Common myeloid progenitor, CD34-positive (primary cell): ENCODE results near the gene MAGEA9B. TPM values are rescaled to one million over a fixed set of nuclear protein-coding genes. Genes with fewer than 3 reads are reported as not detected.
A peak's percentile ranks its signal among the peaks of the same experiment; 100 is the strongest.
"Not testable (repeated sequence)": the region's sequence is repeated elsewhere in the genome, so short reads cannot be mapped to it uniquely, and the experiment has no call there.

Experiments
- CTCF ChIA-PET: fragments of 350-600 bp; sonication (Branson Sonifier 250); formaldehyde crosslinking; loops from one replicate; lab custom pipeline; 2021; ENCODE audit warnings: antibody characterized with exemption; lab: Charles Lee
- POLR2A ChIA-PET: fragments of 350-600 bp; sonication (Branson Sonifier 250); formaldehyde crosslinking; loops from one replicate; lab custom pipeline; 2021; ENCODE audit warnings: antibody characterized with exemption; lab: Charles Lee
- DNase-seq, 3 donors: peaks; one replicate each; pipeline versions ENCODE4 v3.0.0 to v3.0.0-alpha.2; 2013
- H3K27ac ChIP-seq, 2 experiments: 1 replicate in 1 of 2; 2 replicates in 1 of 2; pipeline ENCODE4 v1.7.0; 2013; ENCODE audit warnings: inconsistent platforms in 2 of 2, low read length in 2 of 2, mild to moderate bottlenecking in 2 of 2, low read depth in 1 of 2, moderate library complexity in 1 of 2; ENCODE audit not compliant: severe bottlenecking in 2 of 2, insufficient read depth in 1 of 2, poor library complexity in 1 of 2
- H3K27me3 ChIP-seq, 5 experiments: replicated peaks in 2 of 5; 1 replicate in 3 of 5; 2 replicates in 2 of 5; pipeline versions ENCODE4 v1.6.1 to v1.7.0; 2013; ENCODE audit warnings: low read length in 4 of 5, mild to moderate bottlenecking in 2 of 5, moderate library complexity in 2 of 5, inconsistent platforms in 1 of 5; ENCODE audit not compliant: insufficient read depth in 5 of 5, control insufficient read depth in 4 of 5
- H3K36me3 ChIP-seq, 4 experiments: 1 replicate in 2 of 4; 2 replicates in 2 of 4; pipeline versions ENCODE4 v1.6.1 to v1.7.0; 2013; ENCODE audit warnings: low read length in 3 of 4, control low read depth in 1 of 4, mild to moderate bottlenecking in 1 of 4; ENCODE audit not compliant: control insufficient read depth in 4 of 4, insufficient read depth in 4 of 4
- H3K4me1 ChIP-seq, 4 experiments: 1 replicate in 3 of 4; 2 replicates in 1 of 4; pipeline versions ENCODE4 v1.6.1 to v1.7.1; 2013; ENCODE audit warnings: low read length in 3 of 4, mild to moderate bottlenecking in 3 of 4, control low read depth in 1 of 4, inconsistent platforms in 1 of 4, moderate library complexity in 1 of 4; ENCODE audit not compliant: control insufficient read depth in 4 of 4, insufficient read depth in 4 of 4; ENCODE audit errors: control extremely low read depth in 1 of 4
- H3K4me3 ChIP-seq, 7 experiments: 1 replicate in 4 of 7; 2 replicates in 3 of 7; pipeline versions ENCODE4 v1.5.1 to v1.7.0; 2013; ENCODE audit warnings: mild to moderate bottlenecking in 7 of 7, low read length in 6 of 7, moderate library complexity in 6 of 7, inconsistent platforms in 2 of 7, low read depth in 2 of 7, control low read depth in 1 of 7; ENCODE audit not compliant: insufficient read depth in 4 of 7, control insufficient read depth in 1 of 7; ENCODE audit errors: extremely low read depth in 1 of 7
- H3K9me3 ChIP-seq, 5 experiments: 1 replicate in 4 of 5; 2 replicates in 1 of 5; pipeline versions ENCODE4 v1.6.1 to v1.7.1; 2013; ENCODE audit warnings: low read length in 4 of 5, mild to moderate bottlenecking in 2 of 5, inconsistent platforms in 1 of 5, low read depth in 1 of 5, moderate library complexity in 1 of 5; ENCODE audit not compliant: control insufficient read depth in 4 of 5, insufficient read depth in 2 of 5; ENCODE audit errors: control extremely low read depth in 1 of 5
- WGBS: methylation state at CpG from one replicate; pipeline ENCODE4 v1.1.5; 2013; ENCODE audit not compliant: insufficient coverage; 5-methylcytosine and 5-hydroxymethylcytosine counted together
- polyA plus RNA-seq: library from polyadenylated mRNA; unstranded; fragments of 120-200 nt; gene quantifications from one replicate; pipeline ENCODE4 v1.2.1, GENCODE V29; 2013

The MAGEA9B gene
- not detected for polyA plus RNA-seq

- H3K36me3 ChIP-seq, H3K4me1 ChIP-seq, DNase-seq, POLR2A ChIA-PET, H3K27me3 ChIP-seq, H3K9me3 ChIP-seq, CTCF ChIA-PET, H3K4me3 ChIP-seq, H3K27ac ChIP-seq: not testable (repeated sequence)
- no CpG with 5 or more reads among the region's 12 CpGs for WGBS
These were observed at the start of gene MAGEA9B for GRCh38 chrX:149587359-149587758. Gene MAGEA9B, minus strand, starts transcription at chrX:149587459. Its CDS starts 4,280 bp downstream, at chrX:149583179.

GRCh38 chrX:149633511-149633910 lies 46.3 kb upstream of the MAGEA9B start:
- ChIA-PET CTCF (no interaction called here), POLR2A (no interaction called here)
- no peak for DNase-seq
- no peak overlapping the region for H3K4me3 ChIP-seq
- peaks cover 4 to 19% (median 6%) of the 10 kb centered on the region in 4 experiments for H3K4me1 ChIP-seq
- H3K9me3 ChIP-seq: peaks cover 0 to 9% (median 0%) of the 10 kb centered on the region in 5 experiments
- H3K36me3 ChIP-seq: peaks cover 0 to 2% (median 0%) of the 10 kb centered on the region in 4 experiments
- H3K27me3 ChIP-seq: peaks cover 0 to 8% (median 0%) of the 10 kb centered on the region in 5 experiments
- no peak overlapping the region for H3K27ac ChIP-seq

GRCh38 chrX:149631234-149632165 lies 44.2 kb upstream of the MAGEA9B start, which contains the start of gene TMEM185A:
Gene TMEM185A, minus strand, starts transcription at chrX:149631792. Its CDS starts 212 bp downstream, at chrX:149631580.
- H3K27ac ChIP-seq: peak within 1 kb of the TSS in 1 of 2 experiments; percentile 4
- H3K36me3 ChIP-seq: peaks cover 0 to 2% (median 0%) of the 10 kb centered on the region in 4 experiments
- peaks cover 0 to 8% (median 0%) of the 10 kb centered on the region in 5 experiments for H3K27me3 ChIP-seq
- POLR2A ChIA-PET: no interaction called here
- DNase-seq: peak; percentile 59 to 75 (median 73)
- 40% methylated on average over 86 of the region's 102 CpGs for WGBS
- peak within 1 kb of the TSS; percentile 55 to 79 (median 71) for H3K4me3 ChIP-seq
- H3K9me3 ChIP-seq: peaks cover 0 to 4% (median 0%) of the 10 kb centered on the region in 5 experiments
- CTCF ChIA-PET: no interaction called here
- H3K4me1 ChIP-seq: peaks cover 4 to 19% (median 6%) of the 10 kb centered on the region in 4 experiments

GRCh38 chrX:149630681-149631233 lies 43.5 kb upstream of the MAGEA9B start:
- peak overlapping the region; percentile 55 to 79 (median 71) for H3K4me3 ChIP-seq
- ChIA-PET POLR2A (no interaction called here), CTCF (no interaction called here)
- DNase-seq: peak in 2 of 3 donors; percentile 60
- H3K4me1 ChIP-seq: peaks cover 4 to 19% (median 6%) of the 10 kb centered on the region in 4 experiments
- peaks cover 0 to 8% (median 0%) of the 10 kb centered on the region in 5 experiments for H3K27me3 ChIP-seq
- peaks cover 0 to 2% (median 0%) of the 10 kb centered on the region in 4 experiments for H3K36me3 ChIP-seq
- WGBS: 54% methylated on average over 15 of the region's 16 CpGs
- H3K9me3 ChIP-seq: peaks cover 0 to 4% (median 0%) of the 10 kb centered on the region in 5 experiments
- peak overlapping the region in 1 of 2 experiments; percentile 4 for H3K27ac ChIP-seq

GRCh38 chrX:149629730-149630387 lies 42.6 kb upstream of the MAGEA9B start:
- POLR2A ChIA-PET: no interaction called here
- H3K27me3 ChIP-seq: peaks cover 0 to 8% (median 0%) of the 10 kb centered on the region in 5 experiments
- peaks cover 4 to 19% (median 6%) of the 10 kb centered on the region in 4 experiments for H3K4me1 ChIP-seq
- H3K36me3 ChIP-seq: peaks cover 0 to 2% (median 0%) of the 10 kb centered on the region in 4 experiments
- CTCF ChIA-PET: no interaction called here
- DNase-seq: no peak
- H3K4me3 ChIP-seq: peak overlapping the region in 4 of 7 experiments; percentile 71 to 79 (median 74)
- no peak overlapping the region for H3K27ac ChIP-seq
- WGBS: 93% methylated on average over 3 of the region's 5 CpGs
- H3K9me3 ChIP-seq: peaks cover 0 to 4% (median 0%) of the 10 kb centered on the region in 5 experiments

- WGBS: 100% methylated on average over 1 of the region's 2 CpGs
- Histone ChIP-seq H3K27ac (no peak overlapping the region), H3K36me3 (peaks cover 0 to 2% (median 0%) of the 10 kb centered on the region in 4 experiments), H3K27me3 (peaks cover 0 to 8% (median 0%) of the 10 kb centered on the region in 5 experiments), H3K4me1 (peaks cover 4 to 19% (median 6%) of the 10 kb centered on the region in 4 experiments), H3K9me3 (peaks cover 0 to 4% (median 0%) of the 10 kb centered on the region in 5 experiments), H3K4me3 (no peak overlapping the region)
- no peak for DNase-seq
- ChIA-PET CTCF (no interaction called here), POLR2A (no interaction called here)
These were observed 41.5 kb upstream of the MAGEA9B start for GRCh38 chrX:149628768-149629167.
